WERI-Rb-1 (cell line): Measurements from ENCODE around the gene PKNOX2.

Experiments
- DNase-seq: peaks from one replicate; pipeline ENCODE4 v3.0.0-alpha.2; 2020
- H3K27ac ChIP-seq: fragments of 250-450 bp; sonication (Bioruptor Pico); 2 replicates; pipeline ENCODE4 v1.5.1; 2020; ENCODE audit warnings: mild to moderate bottlenecking, moderate library complexity
- H3K27me3 ChIP-seq: fragments of 250-450 bp; sonication (Bioruptor Pico); 2 replicates; pipeline ENCODE4 v1.5.1; 2021; ENCODE audit warnings: mild to moderate bottlenecking, low read depth, moderate library complexity; ENCODE audit not compliant: insufficient read depth, severe bottlenecking
- H3K36me3 ChIP-seq: fragments of 250-450 bp; sonication (Bioruptor Pico); 2 replicates; pipeline ENCODE4 v1.5.1; 2020; ENCODE audit warnings: mild to moderate bottlenecking, moderate library complexity
- H3K4me3 ChIP-seq: 2 replicates; pipeline ENCODE4 v1.5.1; 2011; ENCODE audit warnings: low read depth, mild to moderate bottlenecking, control low read depth, low read length
- H3K9me3 ChIP-seq: fragments of 250-450 bp; sonication (Bioruptor Pico); 2 replicates; pipeline ENCODE4 v1.5.1; 2021; ENCODE audit warnings: mild to moderate bottlenecking, moderate library complexity; ENCODE audit not compliant: severe bottlenecking
- TF ChIP-seq, protein P1 (sequence below): IDR thresholded peaks from 2 replicates; pipeline ENCODE4 v1.5.1; 2011; ENCODE audit warnings: low read depth, mild to moderate bottlenecking, control low read depth, inconsistent platforms, low read length

The PKNOX2 gene

DNA sequence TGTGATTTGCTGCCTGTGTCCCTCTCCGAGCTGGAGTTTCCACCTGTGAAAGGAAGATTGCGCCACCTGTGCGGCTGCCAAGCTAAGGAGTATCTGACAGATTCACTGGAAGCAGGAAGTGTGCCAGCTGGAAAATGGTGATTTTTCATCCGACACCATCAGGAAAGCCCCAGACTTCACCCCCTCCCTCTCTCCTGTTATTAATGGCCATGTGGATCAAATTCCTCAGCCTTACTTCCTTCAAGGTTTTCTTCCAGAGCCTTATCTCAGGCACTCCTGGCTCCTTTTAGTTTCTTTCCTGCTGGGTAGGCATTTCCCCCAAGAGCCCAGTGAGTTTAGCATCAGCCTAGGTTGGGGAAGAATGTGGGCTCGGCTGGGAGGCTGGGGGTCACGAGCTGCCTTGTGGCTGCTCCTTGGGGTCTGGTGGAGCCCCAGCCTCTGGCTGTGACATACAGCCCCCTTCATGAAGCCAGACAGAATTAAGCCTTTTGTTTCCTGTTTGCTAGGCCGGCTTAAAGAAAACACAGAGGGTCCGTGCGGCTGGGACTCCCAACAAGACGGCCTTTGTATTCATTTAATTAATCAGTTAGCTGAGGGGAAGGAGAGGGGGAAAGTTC is 37.1 kb downstream of the PKNOX2 start:
- H3K36me3 ChIP-seq: no peaks in the 10 kb centered on the region
- peak; percentile 21 for DNase-seq
- H3K4me3 ChIP-seq: no peak overlapping the region
- H3K27ac ChIP-seq: peak overlapping the region; percentile 51; the same call in 1 of the 2 replicates
- TF ChIP-seq, protein P1, sequence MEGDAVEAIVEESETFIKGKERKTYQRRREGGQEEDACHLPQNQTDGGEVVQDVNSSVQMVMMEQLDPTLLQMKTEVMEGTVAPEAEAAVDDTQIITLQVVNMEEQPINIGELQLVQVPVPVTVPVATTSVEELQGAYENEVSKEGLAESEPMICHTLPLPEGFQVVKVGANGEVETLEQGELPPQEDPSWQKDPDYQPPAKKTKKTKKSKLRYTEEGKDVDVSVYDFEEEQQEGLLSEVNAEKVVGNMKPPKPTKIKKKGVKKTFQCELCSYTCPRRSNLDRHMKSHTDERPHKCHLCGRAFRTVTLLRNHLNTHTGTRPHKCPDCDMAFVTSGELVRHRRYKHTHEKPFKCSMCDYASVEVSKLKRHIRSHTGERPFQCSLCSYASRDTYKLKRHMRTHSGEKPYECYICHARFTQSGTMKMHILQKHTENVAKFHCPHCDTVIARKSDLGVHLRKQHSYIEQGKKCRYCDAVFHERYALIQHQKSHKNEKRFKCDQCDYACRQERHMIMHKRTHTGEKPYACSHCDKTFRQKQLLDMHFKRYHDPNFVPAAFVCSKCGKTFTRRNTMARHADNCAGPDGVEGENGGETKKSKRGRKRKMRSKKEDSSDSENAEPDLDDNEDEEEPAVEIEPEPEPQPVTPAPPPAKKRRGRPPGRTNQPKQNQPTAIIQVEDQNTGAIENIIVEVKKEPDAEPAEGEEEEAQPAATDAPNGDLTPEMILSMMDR: no peak
- H3K9me3 ChIP-seq: no peaks in the 10 kb centered on the region
- no peaks in the 10 kb centered on the region for H3K27me3 ChIP-seq

DNA sequence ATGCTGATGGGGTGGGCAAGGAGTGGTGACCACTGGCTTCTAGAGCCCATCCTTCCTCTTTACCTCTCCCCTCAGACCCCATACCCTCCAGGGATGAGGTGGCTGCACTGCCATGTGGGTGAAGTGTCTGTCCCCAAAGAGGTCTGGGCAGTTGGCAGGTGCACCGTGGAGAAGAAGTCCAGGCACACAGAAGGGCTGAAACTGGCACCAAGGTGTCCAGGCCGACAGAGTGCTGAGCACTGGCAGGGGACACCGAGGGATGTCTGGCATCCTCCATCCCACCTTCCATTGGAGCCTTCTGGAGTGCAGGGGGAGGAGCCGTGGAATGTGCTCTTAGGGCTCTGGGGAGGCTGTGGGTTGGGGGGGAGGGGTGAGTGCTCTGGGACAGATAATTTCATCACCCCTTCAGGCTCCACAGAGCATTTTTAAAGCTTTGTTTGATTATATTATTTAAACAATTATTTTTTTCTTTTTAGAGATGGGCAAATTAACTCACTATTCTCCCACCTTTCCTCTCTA is 37.9 kb downstream of the PKNOX2 start:
- Histone ChIP-seq H3K27ac (no peak overlapping the region), H3K4me3 (no peak overlapping the region), H3K27me3 (no peaks in the 10 kb centered on the region), H3K36me3 (no peaks in the 10 kb centered on the region), H3K9me3 (no peaks in the 10 kb centered on the region)
- TF ChIP-seq, protein P1: no peak
- no peak for DNase-seq

DNA sequence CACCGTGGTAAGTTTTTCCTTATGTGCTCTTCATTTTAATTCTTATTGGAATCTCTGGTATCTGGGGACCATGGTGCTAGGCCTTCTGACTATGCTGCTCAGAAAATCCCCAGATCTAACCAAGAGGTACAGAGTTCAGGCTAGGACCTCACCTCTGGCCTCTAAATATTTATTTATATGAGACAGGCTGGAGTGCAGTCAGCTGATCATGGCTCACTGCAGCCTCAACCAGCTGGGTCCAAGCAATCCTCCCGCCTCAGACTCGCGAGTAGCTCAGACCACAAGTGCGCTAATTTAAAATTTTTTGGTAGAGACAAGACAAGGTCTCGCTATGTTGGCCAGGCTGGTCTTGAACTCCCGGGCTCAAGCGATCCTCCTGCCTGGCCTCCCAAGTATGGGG is 38.4 kb downstream of the PKNOX2 start:
- TF ChIP-seq, protein P1: no peak

DNA sequence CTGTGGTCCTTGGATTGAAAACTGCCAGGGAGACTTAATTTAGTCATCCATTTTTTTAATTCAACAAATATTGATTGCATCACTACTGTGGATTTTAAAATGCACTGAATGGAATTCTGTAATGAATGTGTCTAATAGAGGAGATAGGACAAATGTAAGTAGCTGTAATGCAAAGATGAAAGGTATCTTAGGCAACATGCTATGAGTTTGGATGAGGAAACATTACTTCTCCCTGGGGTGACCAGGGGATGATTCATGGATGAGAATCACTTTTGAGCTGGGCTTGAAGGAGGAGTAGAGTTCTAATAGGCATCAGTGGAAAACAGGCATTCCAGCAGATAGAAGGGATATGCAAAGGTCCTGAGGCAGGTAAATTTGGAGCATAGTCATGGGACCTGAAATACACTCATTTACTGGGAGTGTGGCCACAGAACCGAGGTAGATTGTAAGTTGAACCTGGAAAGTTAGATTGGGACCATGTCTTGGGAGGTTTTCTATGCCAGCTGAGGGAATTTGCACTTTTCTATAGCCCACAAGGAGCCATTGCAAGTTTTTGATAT is 43.4 kb downstream of the PKNOX2 start:
- H3K4me3 ChIP-seq: no peak overlapping the region
- no peaks in the 10 kb centered on the region for H3K9me3 ChIP-seq
- DNase-seq: no peak
- TF ChIP-seq, protein P1: no peak
- no peak overlapping the region for H3K27ac ChIP-seq
- H3K36me3 ChIP-seq: no peaks in the 10 kb centered on the region
- no peaks in the 10 kb centered on the region for H3K27me3 ChIP-seq

More for the DNA sequence above, 38.4 kb downstream of the PKNOX2 start:
- Histone ChIP-seq H3K36me3 (no peaks in the 10 kb centered on the region), H3K27ac (no peak overlapping the region), H3K4me3 (no peak overlapping the region), H3K27me3 (no peaks in the 10 kb centered on the region), H3K9me3 (no peaks in the 10 kb centered on the region)
- no peak for DNase-seq

DNA sequence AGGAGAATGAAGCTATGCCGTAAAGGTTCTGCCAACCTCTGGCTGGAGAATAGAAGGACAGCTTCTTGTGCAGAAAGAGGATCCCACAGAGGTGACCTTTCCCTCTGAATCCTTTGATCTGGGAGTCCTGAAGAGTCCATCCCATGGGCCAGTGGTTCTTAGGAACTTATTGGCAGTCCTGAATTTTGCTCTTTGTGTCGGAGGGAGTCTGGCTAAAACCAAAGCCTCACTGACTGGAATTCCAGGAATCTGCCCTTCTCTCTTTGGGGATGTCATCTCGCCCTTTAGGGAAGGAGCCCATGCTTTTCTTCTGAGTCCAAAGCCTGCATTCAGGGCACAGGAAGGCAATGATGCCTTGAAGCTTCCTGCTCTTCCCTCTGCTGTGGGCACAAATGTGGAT is 45.5 kb downstream of the PKNOX2 start:
- TF ChIP-seq, protein P1: no peak
- no peaks in the 10 kb centered on the region for H3K36me3 ChIP-seq

More for the DNA sequence above, 45.5 kb downstream of the PKNOX2 start:
- no peak overlapping the region for H3K27ac ChIP-seq
- H3K4me3 ChIP-seq: no peak overlapping the region
- H3K9me3 ChIP-seq: no peaks in the 10 kb centered on the region
- no peaks in the 10 kb centered on the region for H3K27me3 ChIP-seq
- no peak for DNase-seq
